Esophagus muscularis mucosa (tissue), 4 donors: ENCODE measurements around the gene CAMTA1. TPM values are rescaled to one million over a fixed set of nuclear protein-coding genes. Genes with fewer than 3 reads are reported as not detected.

Experiments used
- DNase-seq: peaks from one replicate; pipeline ENCODE4 v3.0.0-alpha.2; 2017; ENCODE audit errors: extremely low spot score
- H3K27ac ChIP-seq, 4 donors: fragments of 200-600 bp; sonication (generic); replicated peaks in 1 of 4; 1 replicate in 3 of 4; 2 replicates in 1 of 4; pipeline ENCODE4 v1.5.1; 2016 to 2019; ENCODE audit warnings: mild to moderate bottlenecking in 1 of 4
- H3K27me3 ChIP-seq, 4 donors: fragments of 200-600 bp; sonication (generic); one replicate each; pipeline versions ENCODE4 v1.5.1 to v1.6.0; 2016 to 2019
- H3K36me3 ChIP-seq, 4 donors: fragments of 200-600 bp; sonication (generic); one replicate each; pipeline ENCODE4 v1.5.1; 2016 to 2019
- H3K4me1 ChIP-seq, 4 donors: fragments of 200-600 bp; sonication (generic); one replicate each; pipeline ENCODE4 v1.5.1; 2016 to 2019
- H3K4me3 ChIP-seq, 4 donors: fragments of 200-600 bp; sonication (generic); 1 replicate in 2 of 4; 2 replicates in 2 of 4; pipeline ENCODE4 v1.5.1; 2016 to 2019; ENCODE audit warnings: mild to moderate bottlenecking in 4 of 4, moderate library complexity in 1 of 4
- H3K9me3 ChIP-seq, 4 donors: fragments of 200-600 bp; sonication (generic); 1 replicate in 3 of 4; 2 replicates in 1 of 4; pipeline ENCODE4 v1.5.1; 2016 to 2019
- CTCF ChIP-seq, 3 experiments: fragments of 200-600 bp in 2 of 3; fragments of 450-650 bp in 1 of 3; sonication (generic) in 2 of 3; IDR thresholded peaks; one replicate each; pipeline ENCODE4 v1.5.1; 2017 to 2019; ENCODE audit warnings: antibody characterized with exemption in 3 of 3, mild to moderate bottlenecking in 2 of 3, moderate library complexity in 1 of 3
- EP300 ChIP-seq: sonication (generic); formaldehyde crosslinking; IDR thresholded peaks from one replicate; pipeline ENCODE4 v1.6.1; 2017; ENCODE audit warnings: antibody characterized with exemption
- POLR2A ChIP-seq: fragments of 450-650 bp; IDR thresholded peaks from one replicate; pipeline ENCODE4 v1.6.1; 2017; ENCODE audit warnings: antibody characterized with exemption, moderate library complexity, mild to moderate bottlenecking, low read depth
- POLR2AphosphoS5 ChIP-seq, 2 donors: sonication (generic); formaldehyde crosslinking; IDR thresholded peaks; one replicate each; pipeline ENCODE4 v1.6.1; 2017; ENCODE audit warnings: antibody characterized with exemption in 2 of 2
- WGBS: methylation state at CpG from one replicate; pipeline ENCODE4 v1.1.5; 2018; 5-methylcytosine and 5-hydroxymethylcytosine counted together
- intact Hi-C: fragments of 100-400 bp; cut with DNase I; formaldehyde crosslinking; loops from one replicate; pipeline ENCODE4 v1.15.1; 2023
- total RNA-seq, 4 donors: library from RNA; depleted of rRNA; stranded (reverse); fragments of >200 nt; gene quantifications; one replicate each; pipeline versions ENCODE4 v1.1.0 to v1.2.1, GENCODE V29; 2016

The CAMTA1 gene
- total RNA-seq, 4 donors from 2014 or later: 109 to 226 (median 139) TPM

- intact Hi-C loops: loop anchor here (10.0 kb wide), 1 partner anchor 422 kb away; no protein-coding TSS in a partner anchor
- Histone ChIP-seq H3K36me3 (no peaks in the 10 kb centered on the region), H3K9me3 (peaks cover 0 to 4% (median 0%) of the 10 kb centered on the region in 4 donors), H3K27me3 (peaks cover 0 to 3% (median 0%) of the 10 kb centered on the region in 4 donors), H3K4me1 (no peaks in the 10 kb centered on the region), H3K4me3 (no peak overlapping the region), H3K27ac (no peak overlapping the region)
- TF ChIP-seq EP300 (no peak), CTCF (IDR thresholded peaks at IDR 0.05) (no peak), POLR2A (no peak), POLR2AphosphoS5 (IDR thresholded peaks at IDR 0.05) (no peak)
- WGBS: 91% methylated on average over 6 of the region's 7 CpGs
- peak; percentile 70 for DNase-seq
These were observed 437.4 kb downstream of the CAMTA1 start for GRCh38 chr1:7222695-7223015.

- TF ChIP-seq POLR2A (no peak), CTCF (IDR thresholded peaks at IDR 0.05) (no peak), EP300 (no peak), POLR2AphosphoS5 (IDR thresholded peaks at IDR 0.05) (no peak)
- Histone ChIP-seq H3K36me3 (no peaks in the 10 kb centered on the region), H3K4me3 (no peak overlapping the region), H3K4me1 (no peaks in the 10 kb centered on the region), H3K27ac (no peak overlapping the region), H3K9me3 (peaks cover 0 to 4% (median 0%) of the 10 kb centered on the region in 4 donors), H3K27me3 (peaks cover 0 to 11% (median 0%) of the 10 kb centered on the region in 4 donors)
- peak; percentile 89 for DNase-seq
- intact Hi-C loops: loop anchor here (10.0 kb wide), 1 partner anchor 421 kb away; no protein-coding TSS in a partner anchor
- WGBS: 92% methylated on average over 9 of the region's 9 CpGs
These were observed 438.3 kb downstream of the CAMTA1 start for GRCh38 chr1:7223334-7224080.

- intact Hi-C loops: loop anchor here (10.0 kb wide), 1 partner anchor 421 kb away; no protein-coding TSS in a partner anchor
- peaks cover 0 to 4% (median 0%) of the 10 kb centered on the region in 4 donors for H3K9me3 ChIP-seq
- H3K36me3 ChIP-seq: no peaks in the 10 kb centered on the region
- H3K4me3 ChIP-seq: no peak overlapping the region
- DNase-seq: no peak
- WGBS: 78% methylated on average over 10 of the region's 10 CpGs
- H3K27ac ChIP-seq: no peak overlapping the region
- peaks cover 0 to 11% (median 0%) of the 10 kb centered on the region in 4 donors for H3K27me3 ChIP-seq
- H3K4me1 ChIP-seq: no peaks in the 10 kb centered on the region
- TF ChIP-seq POLR2AphosphoS5 (IDR thresholded peaks at IDR 0.05) (no peak), CTCF (IDR thresholded peaks at IDR 0.05) (no peak), POLR2A (no peak), EP300 (no peak)
These were observed 438.9 kb downstream of the CAMTA1 start for GRCh38 chr1:7224081-7224534.

DNA sequence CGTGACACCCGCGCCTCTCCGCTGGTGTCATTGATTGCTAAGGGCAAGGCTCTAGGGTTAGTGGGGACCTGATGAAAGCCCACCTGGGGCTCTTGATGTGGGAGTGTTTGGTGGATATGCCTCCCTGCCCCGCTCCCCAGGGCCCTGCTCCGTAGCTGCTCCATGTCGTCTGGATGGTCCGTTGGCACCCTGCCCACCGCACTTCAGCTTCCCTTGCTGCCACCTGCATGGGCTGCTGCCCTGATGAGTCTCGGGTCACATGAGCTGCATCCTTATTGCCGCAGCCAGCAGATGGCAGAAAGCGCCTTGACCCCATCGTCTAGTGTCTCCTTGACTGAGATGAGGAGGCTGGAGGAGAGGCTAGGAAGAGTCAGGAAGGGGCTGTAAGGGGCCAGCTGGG is 439.4 kb downstream of the CAMTA1 start:
- intact Hi-C loops: loop anchor here (10.0 kb wide), 1 partner anchor 420 kb away; no protein-coding TSS in a partner anchor
- Histone ChIP-seq H3K4me1 (no peaks in the 10 kb centered on the region), H3K9me3 (peaks cover 0 to 3% (median 0%) of the 10 kb centered on the region in 4 donors), H3K4me3 (no peak overlapping the region), H3K27me3 (peaks cover 0 to 11% (median 0%) of the 10 kb centered on the region in 4 donors), H3K36me3 (no peaks in the 10 kb centered on the region), H3K27ac (no peak overlapping the region)
- TF ChIP-seq CTCF (IDR thresholded peaks at IDR 0.05) (peak in 1 of 3 experiments; percentile 12), POLR2A (no peak)
- 84% methylated on average over 7 of the region's 13 CpGs for WGBS
- peak; percentile 78 for DNase-seq
